CD4-positive, alpha-beta T cell (primary cell): ENCODE data around the gene MRAS. TPM values are rescaled to one million over a fixed set of nuclear protein-coding genes. Genes with fewer than 3 reads are reported as not detected.

Source experiments
- ATAC-seq: fragments of 200-7000 bp; cut with Tn5 transposase; one replicate; pipeline ENCODE4 v1.10.0; 2022; ENCODE audit warnings: mild to moderate bottlenecking; ENCODE audit not compliant: poor library complexity
- CTCF ChIA-PET: fragments of 350-600 bp; sonication (Branson Sonifier 250); formaldehyde crosslinking; loops from one replicate; lab custom pipeline; 2021; ENCODE audit warnings: antibody characterized with exemption, inconsistent platforms; lab: Charles Lee
- POLR2A ChIA-PET: fragments of 350-600 bp; sonication (Branson Sonifier 250); formaldehyde crosslinking; loops from one replicate; lab custom pipeline; 2021; ENCODE audit warnings: antibody characterized with exemption, inconsistent platforms; lab: Charles Lee
- DNase-seq, 14 experiments: peaks; one replicate each; pipeline ENCODE4 v3.0.0-alpha.2; 2013 to 2020; ENCODE audit warnings: mixed read lengths in 2 of 14
- H3K27ac ChIP-seq, 2 donors: one replicate each; pipeline versions ENCODE4 v1.5.1 to v1.7.0; 2013; ENCODE audit warnings: low read length in 2 of 2, low read depth in 1 of 2, mild to moderate bottlenecking in 1 of 2
- H3K27me3 ChIP-seq, 2 experiments: 1 replicate in 1 of 2; 2 replicates in 1 of 2; pipeline versions ENCODE4 v1.6.1 to v1.7.0; 2013; ENCODE audit warnings: low read length in 2 of 2, control low read depth in 1 of 2, mild to moderate bottlenecking in 1 of 2, moderate library complexity in 1 of 2; ENCODE audit not compliant: insufficient read depth in 2 of 2, control insufficient read depth in 1 of 2
- H3K36me3 ChIP-seq: one replicate; pipeline ENCODE4 v1.6.1; 2013; ENCODE audit warnings: low read length, control low read depth; ENCODE audit not compliant: insufficient read depth
- H3K4me1 ChIP-seq: one replicate; pipeline ENCODE4 v1.6.1; 2013; ENCODE audit warnings: low read length, control low read depth; ENCODE audit not compliant: insufficient read depth
- H3K4me3 ChIP-seq: one replicate; pipeline ENCODE4 v1.5.1; 2013; ENCODE audit warnings: mild to moderate bottlenecking, low read length, moderate library complexity
- H3K9me3 ChIP-seq, 2 experiments: 1 replicate in 1 of 2; 2 replicates in 1 of 2; pipeline versions ENCODE4 v1.6.1 to v1.7.0; 2013; ENCODE audit warnings: low read length in 2 of 2, mild to moderate bottlenecking in 2 of 2, control low read depth in 1 of 2, moderate library complexity in 1 of 2; ENCODE audit not compliant: control insufficient read depth in 1 of 2, insufficient read depth in 1 of 2
- H3K27ac Mint-ChIP-seq: one replicate; pipeline ENCODE4 v1.8.0; 2020; ENCODE audit warnings: mixed read lengths
- H3K27me3 Mint-ChIP-seq: one replicate; pipeline ENCODE4 v1.8.0; 2021; ENCODE audit warnings: mixed read lengths
- H3K36me3 Mint-ChIP-seq: one replicate; pipeline ENCODE4 v1.8.0; 2021; ENCODE audit warnings: low read depth, mixed read lengths
- H3K4me1 Mint-ChIP-seq: one replicate; pipeline ENCODE4 v1.8.0; 2021; ENCODE audit warnings: low read depth, mixed read lengths
- H3K4me3 Mint-ChIP-seq: one replicate; pipeline ENCODE4 v1.8.0; 2020; ENCODE audit warnings: mild to moderate bottlenecking, mixed read lengths
- H3K9me3 Mint-ChIP-seq: one replicate; pipeline ENCODE4 v1.8.0; 2020; ENCODE audit warnings: mixed read lengths
- CTCF ChIP-seq: fragments of 200-600 bp; IDR thresholded peaks from one replicate; pipeline ENCODE4 v1.8.0; 2022; ENCODE audit warnings: antibody characterized with exemption, mild to moderate bottlenecking
- intact Hi-C, 2 experiments: fragments of 100-400 bp; cut with DNase I in 1 of 2; cut with micrococcal nuclease in 1 of 2; formaldehyde crosslinking; loops; one replicate each; pipeline versions ENCODE4 v1.15.1 to v1.9.0; 2023 to 2025; cut with DNase I, micrococcal nuclease
- total RNA-seq, 174 experiments: library from RNA in 2 of 174; stranded (reverse) in 2 of 174; gene quantifications; one replicate each; pipeline ENCODE4 v1.2.3 and lab custom pipeline; 2021 to 2026

MRAS gene
- total RNA-seq, 2 experiments from 2014 or later: 0.45 to 0.47 TPM

GRCh38 chr3:138418601-138419206 is 70.3 kb downstream of the MRAS start:
- Histone ChIP-seq H3K4me3 (no peak overlapping the region), H3K27me3 (no peaks in the 10 kb centered on the region), H3K9me3 (no peaks in the 10 kb centered on the region), H3K4me1 (no peaks in the 10 kb centered on the region), H3K36me3 (no peaks in the 10 kb centered on the region), H3K27ac (no peak overlapping the region)
- ATAC-seq (no peak), DNase-seq (no peak)
- ChIA-PET CTCF (interaction anchor here (1.7 to 2.1 kb wide), 2 partner anchors 9 to 505 kb away, joined by 5 to 16 read pairs; no protein-coding TSS in a partner anchor), POLR2A (no interaction called here)
- peaks cover 22% of the 10 kb centered on the region for H3K27me3 Mint-ChIP-seq
- no peak overlapping the region for H3K4me3 Mint-ChIP-seq
- no peaks in the 10 kb centered on the region for H3K9me3 Mint-ChIP-seq
- no peaks in the 10 kb centered on the region for H3K36me3 Mint-ChIP-seq
- H3K4me1 Mint-ChIP-seq: no peaks in the 10 kb centered on the region
- TF ChIP-seq CTCF: no peak
- no peak overlapping the region for H3K27ac Mint-ChIP-seq
- intact Hi-C loops: loop anchor here (2.0 to 10.0 kb wide), 2 partner anchors 276 to 504 kb away; no protein-coding TSS in a partner anchor

GRCh38 chr3:138423316-138423715 is 74.9 kb downstream of the MRAS start:
- Histone ChIP-seq H3K4me1 (no peaks in the 10 kb centered on the region), H3K9me3 (no peaks in the 10 kb centered on the region), H3K4me3 (no peak overlapping the region), H3K36me3 (no peaks in the 10 kb centered on the region), H3K27ac (no peak overlapping the region), H3K27me3 (no peaks in the 10 kb centered on the region)
- no peak for TF ChIP-seq CTCF
- H3K27ac Mint-ChIP-seq: no peak overlapping the region
- ChIA-PET CTCF (no interaction called here), POLR2A (no interaction called here)
- no peak for ATAC-seq
- no peaks in the 10 kb centered on the region for H3K27me3 Mint-ChIP-seq
- H3K4me1 Mint-ChIP-seq: no peaks in the 10 kb centered on the region
- H3K36me3 Mint-ChIP-seq: no peaks in the 10 kb centered on the region
- DNase-seq: no peak
- intact Hi-C loops: no loop called here
- no peak overlapping the region for H3K4me3 Mint-ChIP-seq
- no peaks in the 10 kb centered on the region for H3K9me3 Mint-ChIP-seq

- H3K4me3 Mint-ChIP-seq: no peak overlapping the region
- Histone ChIP-seq H3K27me3 (no peaks in the 10 kb centered on the region), H3K9me3 (no peaks in the 10 kb centered on the region), H3K27ac (no peak overlapping the region), H3K4me3 (no peak overlapping the region), H3K36me3 (no peaks in the 10 kb centered on the region), H3K4me1 (no peaks in the 10 kb centered on the region)
- no peaks in the 10 kb centered on the region for H3K27me3 Mint-ChIP-seq
- ChIA-PET CTCF (no interaction called here), POLR2A (no interaction called here)
- ATAC-seq (no peak), DNase-seq (no peak)
- no peak overlapping the region for H3K27ac Mint-ChIP-seq
- intact Hi-C loops: no loop called here
- H3K9me3 Mint-ChIP-seq: no peaks in the 10 kb centered on the region
- H3K36me3 Mint-ChIP-seq: no peaks in the 10 kb centered on the region
- H3K4me1 Mint-ChIP-seq: no peaks in the 10 kb centered on the region
- no peak for TF ChIP-seq CTCF
Observed at GRCh38 chr3:138424323-138424722, 75.9 kb downstream of the MRAS start.
